Suprapubic skin (tissue), 4 donors: ENCODE data around the gene TRMT61B.

Experiments
- EP300 ChIP-seq: sonication (generic); formaldehyde crosslinking; IDR thresholded peaks from one replicate; pipeline ENCODE4 v1.6.1; 2017; ENCODE audit warnings: antibody characterized with exemption
- POLR2A ChIP-seq, 2 donors: fragments of 450-650 bp; IDR thresholded peaks; one replicate each; pipeline ENCODE4 v1.6.1; 2017; ENCODE audit warnings: antibody characterized with exemption in 2 of 2, mild to moderate bottlenecking in 2 of 2, moderate library complexity in 2 of 2
- POLR2AphosphoS5 ChIP-seq, 3 donors: sonication (generic); formaldehyde crosslinking; IDR thresholded peaks; one replicate each; pipeline ENCODE4 v1.6.1; 2017; ENCODE audit warnings: antibody characterized with exemption in 3 of 3
- TF ChIP-seq, protein P1 (sequence below), 2 donors: fragments of 200-600 bp in 1 of 2; fragments of 450-650 bp in 1 of 2; sonication (generic) in 1 of 2; IDR thresholded peaks; one replicate each; pipeline ENCODE4 v1.5.1; 2016 to 2019; ENCODE audit warnings: antibody characterized with exemption in 2 of 2, mild to moderate bottlenecking in 1 of 2, moderate library complexity in 1 of 2

DNA sequence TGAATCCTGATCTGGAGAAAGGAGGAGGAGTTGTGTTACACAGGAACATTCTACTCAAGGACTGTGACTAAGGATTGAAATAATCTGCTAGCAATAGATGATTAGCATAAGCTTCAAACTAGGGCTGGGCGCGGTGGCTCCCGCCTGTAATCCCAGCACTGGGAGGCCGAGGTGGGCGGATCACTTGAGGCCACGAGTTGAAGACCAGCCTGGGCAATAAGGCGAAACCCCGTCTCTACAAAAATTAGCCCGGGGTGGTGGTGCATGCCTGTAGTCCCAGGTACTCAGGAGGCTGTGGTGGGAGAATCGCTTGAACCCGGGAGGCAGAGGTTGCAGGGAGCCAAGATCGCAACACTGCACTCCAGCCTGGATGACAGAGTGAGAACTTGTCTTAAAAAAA, 1.5 kb downstream of the TRMT61B start:
- TF ChIP-seq, protein P1, sequence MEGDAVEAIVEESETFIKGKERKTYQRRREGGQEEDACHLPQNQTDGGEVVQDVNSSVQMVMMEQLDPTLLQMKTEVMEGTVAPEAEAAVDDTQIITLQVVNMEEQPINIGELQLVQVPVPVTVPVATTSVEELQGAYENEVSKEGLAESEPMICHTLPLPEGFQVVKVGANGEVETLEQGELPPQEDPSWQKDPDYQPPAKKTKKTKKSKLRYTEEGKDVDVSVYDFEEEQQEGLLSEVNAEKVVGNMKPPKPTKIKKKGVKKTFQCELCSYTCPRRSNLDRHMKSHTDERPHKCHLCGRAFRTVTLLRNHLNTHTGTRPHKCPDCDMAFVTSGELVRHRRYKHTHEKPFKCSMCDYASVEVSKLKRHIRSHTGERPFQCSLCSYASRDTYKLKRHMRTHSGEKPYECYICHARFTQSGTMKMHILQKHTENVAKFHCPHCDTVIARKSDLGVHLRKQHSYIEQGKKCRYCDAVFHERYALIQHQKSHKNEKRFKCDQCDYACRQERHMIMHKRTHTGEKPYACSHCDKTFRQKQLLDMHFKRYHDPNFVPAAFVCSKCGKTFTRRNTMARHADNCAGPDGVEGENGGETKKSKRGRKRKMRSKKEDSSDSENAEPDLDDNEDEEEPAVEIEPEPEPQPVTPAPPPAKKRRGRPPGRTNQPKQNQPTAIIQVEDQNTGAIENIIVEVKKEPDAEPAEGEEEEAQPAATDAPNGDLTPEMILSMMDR (IDR thresholded peaks at IDR 0.05): no peak
- no peak for TF ChIP-seq EP300
- TF ChIP-seq POLR2A (IDR thresholded peaks at IDR 0.05): no peak
- no peak for TF ChIP-seq POLR2AphosphoS5 (IDR thresholded peaks at IDR 0.05)
